Femur (tissue), 1 donor: Measurements from ENCODE around the gene SEPTIN5.

Experiments
- DNase-seq: peaks from one replicate; pipeline ENCODE4 v3.0.0-alpha.2; 2017

SEPTIN5 gene

GRCh38 chr22:19762568-19763457, 48.5 kb downstream of the SEPTIN5 start:
- no peak for DNase-seq

GRCh38 chr22:19763458-19764298, 49.4 kb downstream of the SEPTIN5 start:
- DNase-seq = no peak

- no peak for DNase-seq
These were observed 49.9 kb downstream of the SEPTIN5 start for GRCh38 chr22:19764299-19764593.

GRCh38 chr22:19764636-19765476, 50.6 kb downstream of the SEPTIN5 start:
- DNase-seq = no peak

GRCh38 chr22:19765477-19766239, 51.4 kb downstream of the SEPTIN5 start:
- no peak for DNase-seq

GRCh38 chr22:19766240-19766510, 51.9 kb downstream of the SEPTIN5 start:
- no peak for DNase-seq

GRCh38 chr22:19766511-19767426, 52.5 kb downstream of the SEPTIN5 start:
- DNase-seq = no peak

GRCh38 chr22:19767427-19768341, 53.4 kb downstream of the SEPTIN5 start:
- no peak for DNase-seq

GRCh38 chr22:19769393-19769715, 55.1 kb downstream of the SEPTIN5 start:
- DNase-seq = peak; percentile 11

- DNase-seq = peak; percentile 12
These were observed 56.3 kb downstream of the SEPTIN5 start for GRCh38 chr22:19770349-19771220.

GRCh38 chr22:19772422-19772672, 58.0 kb downstream of the SEPTIN5 start:
- DNase-seq = no peak
